ENCODE data around the gene DCHS1. TPM values are rescaled to one million over a fixed set of nuclear protein-coding genes. Genes with fewer than 3 reads are reported as not detected.

The DCHS1 gene
- polyA plus RNA-seq, 2 donors: 1.7 to 2.0 TPM

DNA sequence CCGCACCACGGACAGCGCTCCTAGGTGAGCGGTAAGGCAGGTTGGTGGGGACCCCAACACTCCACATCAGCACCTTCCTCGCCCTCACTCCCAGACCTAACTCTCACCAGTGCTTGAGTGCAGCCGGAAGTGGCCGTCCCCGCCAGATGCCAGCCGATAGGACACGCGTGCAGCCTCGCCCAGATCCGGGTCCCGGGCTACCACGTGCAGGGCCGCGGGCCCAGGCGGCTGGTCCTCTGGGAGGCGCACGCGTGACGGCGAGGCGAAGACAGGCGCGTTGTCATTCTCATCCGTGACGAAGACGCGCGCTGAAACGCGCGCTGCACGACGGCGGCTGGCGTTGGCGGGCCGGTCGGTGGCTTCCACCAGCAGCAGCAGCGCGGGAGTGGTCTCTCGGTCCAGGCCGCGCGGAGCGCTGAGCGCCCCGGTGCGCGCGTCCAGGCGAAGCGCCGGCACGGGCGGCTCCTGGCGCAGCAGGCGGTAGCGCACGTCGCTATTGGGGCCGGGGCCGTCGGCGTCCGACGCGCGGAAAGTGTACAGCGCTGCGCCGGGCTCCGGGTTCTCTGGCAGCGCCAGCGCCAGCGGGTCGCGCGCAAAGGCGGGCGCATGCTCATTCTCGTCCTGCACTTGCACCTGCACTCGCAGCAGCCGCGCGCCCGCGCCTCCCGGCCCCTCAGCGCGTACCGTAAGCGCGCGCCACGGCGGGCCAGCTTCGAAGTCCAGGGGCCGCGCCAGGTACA is 25.5 kb downstream of the DCHS1 start:
- Histone ChIP-seq H3K4me1 (ENCODE audit: control insufficient read depth in 2 of 2, insufficient read depth in 2 of 2, low read length in 1 of 2) (peaks cover 2 to 7% of the 10 kb centered on the region in 2 donors), H3K27me3 (ENCODE audit: control insufficient read depth in 1 of 2, insufficient read depth in 2 of 2, low read length in 2 of 2) (no peaks in the 10 kb centered on the region), H3K27ac (ENCODE audit: low read depth in 2 of 2, low read length in 1 of 2) (no peak overlapping the region), H3K4me3 (ENCODE audit: low read depth in 1 of 2, low read length in 2 of 2) (peak overlapping the region; percentile 23), H3K36me3 (ENCODE audit: control insufficient read depth in 2 of 2, insufficient read depth in 2 of 2, low read length in 1 of 2) (peaks cover 0 to 11% of the 10 kb centered on the region in 2 donors), H3K9me3 (ENCODE audit: control insufficient read depth in 2 of 2, insufficient read depth in 1 of 2, low read depth in 1 of 2, low read length in 1 of 2) (peaks cover 0 to 6% of the 10 kb centered on the region in 2 donors)
- WGBS, 2 donors: 56 to 63% methylated on average over 90 to 102 of the region's 102 CpGs

DNA sequence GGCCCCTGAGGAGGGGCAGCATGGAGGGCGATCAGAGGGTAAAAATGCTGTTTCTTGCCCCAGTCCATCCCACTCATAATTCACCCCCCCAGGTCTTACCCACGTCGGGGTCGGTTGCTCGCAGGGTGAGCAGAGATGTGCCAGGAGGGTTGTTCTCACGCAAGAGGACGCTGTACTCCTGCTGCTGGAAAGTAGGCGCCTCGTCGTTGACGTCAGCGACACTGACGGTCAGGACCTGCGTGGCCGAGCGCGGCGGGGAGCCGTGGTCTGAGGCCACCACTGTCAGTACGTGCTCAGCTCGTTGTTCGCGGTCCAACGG is 26.1 kb downstream of the DCHS1 start:
- peaks cover 0 to 6% of the 10 kb centered on the region in 2 donors for H3K9me3 ChIP-seq (ENCODE audit: control insufficient read depth in 2 of 2, insufficient read depth in 1 of 2, low read depth in 1 of 2, low read length in 1 of 2)
- H3K27ac ChIP-seq (ENCODE audit: low read depth in 2 of 2, low read length in 1 of 2): no peak overlapping the region
- H3K4me3 ChIP-seq (ENCODE audit: low read depth in 1 of 2, low read length in 2 of 2): no peak overlapping the region
- WGBS, 2 donors: 91 to 93% methylated on average over 24 of the region's 24 CpGs
- H3K27me3 ChIP-seq (ENCODE audit: control insufficient read depth in 1 of 2, insufficient read depth in 2 of 2, low read length in 2 of 2): no peaks in the 10 kb centered on the region
- H3K4me1 ChIP-seq (ENCODE audit: control insufficient read depth in 2 of 2, insufficient read depth in 2 of 2, low read length in 1 of 2): peaks cover 2 to 7% of the 10 kb centered on the region in 2 donors
- H3K36me3 ChIP-seq (ENCODE audit: control insufficient read depth in 2 of 2, insufficient read depth in 2 of 2, low read length in 1 of 2): peaks cover 0 to 14% of the 10 kb centered on the region in 2 donors

DNA sequence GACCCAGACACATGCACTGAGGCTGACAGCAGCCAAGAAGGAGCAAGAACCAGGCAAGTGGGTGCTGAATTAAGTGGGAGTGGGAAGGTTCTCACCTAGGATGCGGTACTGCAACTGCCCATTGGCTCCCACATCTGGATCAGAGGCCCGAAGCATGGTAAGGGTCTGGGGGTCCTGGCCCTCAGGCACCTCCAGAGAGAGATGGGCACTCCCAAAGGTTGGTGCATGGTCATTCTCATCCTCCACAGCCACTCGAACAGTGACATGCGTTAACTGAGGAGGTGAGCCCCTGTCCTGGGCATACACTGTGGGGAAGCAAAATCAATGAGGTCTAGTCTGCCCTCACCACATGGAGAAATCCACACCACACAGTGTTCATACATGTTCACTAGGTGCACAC is 27.1 kb downstream of the DCHS1 start:
- Histone ChIP-seq H3K9me3 (ENCODE audit: control insufficient read depth in 2 of 2, insufficient read depth in 1 of 2, low read depth in 1 of 2, low read length in 1 of 2) (peaks cover 0 to 6% of the 10 kb centered on the region in 2 donors), H3K4me3 (ENCODE audit: low read depth in 1 of 2, low read length in 2 of 2) (no peak overlapping the region), H3K4me1 (ENCODE audit: control insufficient read depth in 2 of 2, insufficient read depth in 2 of 2, low read length in 1 of 2) (peaks cover 2 to 7% of the 10 kb centered on the region in 2 donors), H3K27ac (ENCODE audit: low read depth in 2 of 2, low read length in 1 of 2) (no peak overlapping the region), H3K36me3 (ENCODE audit: control insufficient read depth in 2 of 2, insufficient read depth in 2 of 2, low read length in 1 of 2) (peaks cover 0 to 14% of the 10 kb centered on the region in 2 donors), H3K27me3 (ENCODE audit: control insufficient read depth in 1 of 2, insufficient read depth in 2 of 2, low read length in 2 of 2) (no peaks in the 10 kb centered on the region)
- 95 to 97% methylated on average over 4 of the region's 4 CpGs for WGBS, 2 donors

DNA sequence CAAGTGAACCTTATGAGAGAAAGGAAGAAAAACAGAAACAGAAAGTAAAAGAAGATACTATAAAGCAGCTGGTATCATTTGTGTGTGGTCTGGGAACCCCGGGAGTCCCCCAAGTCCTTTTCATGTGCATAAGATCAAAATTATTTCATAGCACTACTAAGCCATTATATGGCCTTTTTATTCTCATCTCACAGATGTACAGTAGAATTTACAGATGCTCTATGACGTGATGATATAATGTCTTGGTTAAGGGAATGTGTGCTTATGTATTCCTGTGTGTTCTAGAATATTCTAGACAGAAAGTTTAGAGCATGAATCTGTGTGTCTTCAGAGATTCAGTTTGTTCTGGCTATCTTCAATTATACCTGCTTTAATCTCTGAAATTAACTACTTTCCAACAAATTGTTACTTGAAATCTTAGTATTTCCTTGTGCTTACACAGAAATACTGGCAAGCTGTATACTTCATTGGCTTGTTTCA is 27.8 kb downstream of the DCHS1 start:
- no peak overlapping the region for H3K27ac ChIP-seq (ENCODE audit: low read depth in 2 of 2, low read length in 1 of 2)
- H3K27me3 ChIP-seq (ENCODE audit: control insufficient read depth in 1 of 2, insufficient read depth in 2 of 2, low read length in 2 of 2): no peaks in the 10 kb centered on the region
- peaks cover 0 to 6% of the 10 kb centered on the region in 2 donors for H3K9me3 ChIP-seq (ENCODE audit: control insufficient read depth in 2 of 2, insufficient read depth in 1 of 2, low read depth in 1 of 2, low read length in 1 of 2)
- H3K36me3 ChIP-seq (ENCODE audit: control insufficient read depth in 2 of 2, insufficient read depth in 2 of 2, low read length in 1 of 2): peaks cover 0 to 14% of the 10 kb centered on the region in 2 donors
- H3K4me3 ChIP-seq (ENCODE audit: low read depth in 1 of 2, low read length in 2 of 2): no peak overlapping the region
- WGBS, 2 donors: 57 to 62% methylated on average over 2 of the region's 2 CpGs
- H3K4me1 ChIP-seq (ENCODE audit: control insufficient read depth in 2 of 2, insufficient read depth in 2 of 2, low read length in 1 of 2): peaks cover 2 to 7% of the 10 kb centered on the region in 2 donors

DNA sequence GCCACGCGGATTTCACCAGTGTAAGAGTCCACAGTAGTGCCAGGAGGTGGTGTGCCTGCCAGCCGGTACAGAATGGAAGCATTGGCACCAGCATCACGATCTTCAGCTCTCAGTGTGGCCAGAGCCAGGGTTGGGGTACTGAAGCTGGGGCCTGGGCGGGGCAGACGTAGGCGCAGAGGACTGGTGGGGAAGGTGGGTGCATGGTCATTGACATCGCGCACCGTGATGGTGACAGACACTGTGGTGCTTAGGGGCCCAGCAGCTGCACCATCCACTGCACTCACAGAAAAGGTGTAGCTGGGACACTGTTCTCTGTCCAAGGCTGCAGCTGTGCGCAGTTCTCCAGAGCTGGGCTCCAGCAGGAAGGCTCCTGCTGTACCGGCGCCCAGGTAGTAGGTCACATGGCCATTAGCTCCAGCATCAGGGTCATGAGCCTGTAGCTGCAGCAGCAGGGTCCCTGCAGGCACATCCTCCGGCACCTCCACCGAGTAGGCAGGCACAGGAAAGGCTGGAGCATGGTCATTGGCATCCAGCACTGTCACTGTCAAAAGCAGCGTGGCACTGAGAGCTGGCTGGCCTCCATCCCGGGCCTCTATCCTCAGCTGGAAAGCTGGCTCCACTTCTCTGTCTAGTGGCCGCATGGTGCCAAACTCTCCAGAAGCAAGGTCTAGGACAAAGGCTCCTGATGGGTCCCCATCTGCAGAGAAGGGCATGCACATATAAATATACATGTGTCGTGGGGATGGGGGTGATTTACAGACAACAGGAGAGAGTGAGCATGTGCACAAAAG is 28.4 kb downstream of the DCHS1 start:
- Histone ChIP-seq H3K9me3 (ENCODE audit: control insufficient read depth in 2 of 2, insufficient read depth in 1 of 2, low read depth in 1 of 2, low read length in 1 of 2) (peaks cover 0 to 6% of the 10 kb centered on the region in 2 donors), H3K4me3 (ENCODE audit: low read depth in 1 of 2, low read length in 2 of 2) (no peak overlapping the region), H3K36me3 (ENCODE audit: control insufficient read depth in 2 of 2, insufficient read depth in 2 of 2, low read length in 1 of 2) (peaks cover 0 to 14% of the 10 kb centered on the region in 2 donors), H3K4me1 (ENCODE audit: control insufficient read depth in 2 of 2, insufficient read depth in 2 of 2, low read length in 1 of 2) (peaks cover 2 to 7% of the 10 kb centered on the region in 2 donors), H3K27ac (ENCODE audit: low read depth in 2 of 2, low read length in 1 of 2) (no peak overlapping the region), H3K27me3 (ENCODE audit: control insufficient read depth in 1 of 2, insufficient read depth in 2 of 2, low read length in 2 of 2) (no peaks in the 10 kb centered on the region)
- 88% methylated on average over 19 of the region's 19 CpGs for WGBS, 2 donors

DNA sequence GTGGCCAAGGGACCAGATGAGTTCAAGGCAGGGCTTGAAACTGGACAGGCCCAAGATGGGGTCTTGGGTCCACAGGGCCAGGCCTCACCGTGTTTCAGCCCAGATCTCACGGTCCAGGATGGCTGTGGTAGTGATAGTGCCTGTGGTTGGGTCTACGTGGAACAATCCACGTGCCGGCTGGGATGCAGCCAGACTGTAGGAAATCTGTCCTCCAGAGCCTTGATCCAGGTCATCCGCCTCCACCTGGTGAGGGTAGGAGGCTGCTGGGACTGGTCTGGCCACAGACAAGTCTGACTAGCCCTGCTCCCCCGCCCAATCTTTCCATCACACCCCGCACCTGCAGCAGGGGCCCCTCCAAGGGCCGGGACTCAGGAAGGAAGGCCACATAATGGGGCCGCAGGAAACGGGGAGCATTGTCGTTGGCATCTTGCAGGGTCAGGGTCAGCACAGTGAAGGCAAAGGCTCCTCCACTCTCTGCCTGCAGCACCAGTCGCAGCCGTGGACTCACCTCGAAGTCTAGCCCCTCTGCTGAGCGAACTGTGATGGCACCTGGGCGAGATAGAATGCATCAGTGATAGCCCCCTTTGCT is 29.7 kb downstream of the DCHS1 start:
- no peak overlapping the region for H3K27ac ChIP-seq (ENCODE audit: low read depth in 2 of 2, low read length in 1 of 2)
- peaks cover 2 to 7% of the 10 kb centered on the region in 2 donors for H3K4me1 ChIP-seq (ENCODE audit: control insufficient read depth in 2 of 2, insufficient read depth in 2 of 2, low read length in 1 of 2)
- H3K9me3 ChIP-seq (ENCODE audit: control insufficient read depth in 2 of 2, insufficient read depth in 1 of 2, low read depth in 1 of 2, low read length in 1 of 2): peaks cover 0 to 6% of the 10 kb centered on the region in 2 donors
- 88 to 93% methylated on average over 17 of the region's 17 CpGs for WGBS, 2 donors
- H3K27me3 ChIP-seq (ENCODE audit: control insufficient read depth in 1 of 2, insufficient read depth in 2 of 2, low read length in 2 of 2): no peaks in the 10 kb centered on the region
- peaks cover 0 to 14% of the 10 kb centered on the region in 2 donors for H3K36me3 ChIP-seq (ENCODE audit: control insufficient read depth in 2 of 2, insufficient read depth in 2 of 2, low read length in 1 of 2)
- H3K4me3 ChIP-seq (ENCODE audit: low read depth in 1 of 2, low read length in 2 of 2): no peak overlapping the region

DNA sequence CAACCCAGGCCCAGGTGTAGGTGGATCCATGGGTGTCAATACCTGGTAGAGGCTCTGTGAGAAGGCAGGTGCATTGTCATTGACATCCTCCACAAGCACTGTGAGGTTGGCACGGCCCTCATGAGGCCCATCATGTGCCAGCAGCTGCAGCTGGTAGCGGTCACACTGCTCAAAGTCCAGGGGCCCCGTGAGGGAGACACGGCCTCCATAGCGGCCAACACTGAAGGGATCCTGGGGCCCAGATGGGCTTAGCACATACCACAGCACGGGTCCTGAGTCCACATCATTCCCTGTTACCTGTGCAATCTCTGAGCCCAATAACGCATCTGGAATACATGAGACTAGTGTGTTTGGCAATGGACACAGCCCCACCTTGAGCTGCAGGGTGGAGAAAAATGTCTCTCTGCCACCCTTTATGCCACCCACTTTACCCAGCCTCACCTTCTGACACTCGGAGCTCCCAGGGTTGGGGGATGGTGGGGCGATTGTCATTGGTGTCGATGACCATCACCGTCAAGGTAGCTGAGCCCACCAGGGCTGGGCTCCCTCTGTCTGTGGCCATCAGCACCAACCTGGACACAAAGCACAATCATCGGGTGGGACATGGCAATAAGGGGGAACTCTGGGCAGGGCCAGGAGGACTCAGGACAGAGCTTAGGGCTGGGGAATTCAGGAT is 30.3 kb downstream of the DCHS1 start:
- H3K36me3 ChIP-seq (ENCODE audit: control insufficient read depth in 2 of 2, insufficient read depth in 2 of 2, low read length in 1 of 2): peaks cover 0 to 14% of the 10 kb centered on the region in 2 donors
- H3K27ac ChIP-seq (ENCODE audit: low read depth in 2 of 2, low read length in 1 of 2): no peak overlapping the region
- no peaks in the 10 kb centered on the region for H3K27me3 ChIP-seq (ENCODE audit: control insufficient read depth in 1 of 2, insufficient read depth in 2 of 2, low read length in 2 of 2)
- WGBS, 2 donors: 71 to 90% methylated on average over 12 of the region's 12 CpGs
- H3K4me3 ChIP-seq (ENCODE audit: low read depth in 1 of 2, low read length in 2 of 2): no peak overlapping the region
- H3K9me3 ChIP-seq (ENCODE audit: control insufficient read depth in 2 of 2, insufficient read depth in 1 of 2, low read depth in 1 of 2, low read length in 1 of 2): peaks cover 0 to 6% of the 10 kb centered on the region in 2 donors
- peaks cover 0 to 7% of the 10 kb centered on the region in 2 donors for H3K4me1 ChIP-seq (ENCODE audit: control insufficient read depth in 2 of 2, insufficient read depth in 2 of 2, low read length in 1 of 2)

DNA sequence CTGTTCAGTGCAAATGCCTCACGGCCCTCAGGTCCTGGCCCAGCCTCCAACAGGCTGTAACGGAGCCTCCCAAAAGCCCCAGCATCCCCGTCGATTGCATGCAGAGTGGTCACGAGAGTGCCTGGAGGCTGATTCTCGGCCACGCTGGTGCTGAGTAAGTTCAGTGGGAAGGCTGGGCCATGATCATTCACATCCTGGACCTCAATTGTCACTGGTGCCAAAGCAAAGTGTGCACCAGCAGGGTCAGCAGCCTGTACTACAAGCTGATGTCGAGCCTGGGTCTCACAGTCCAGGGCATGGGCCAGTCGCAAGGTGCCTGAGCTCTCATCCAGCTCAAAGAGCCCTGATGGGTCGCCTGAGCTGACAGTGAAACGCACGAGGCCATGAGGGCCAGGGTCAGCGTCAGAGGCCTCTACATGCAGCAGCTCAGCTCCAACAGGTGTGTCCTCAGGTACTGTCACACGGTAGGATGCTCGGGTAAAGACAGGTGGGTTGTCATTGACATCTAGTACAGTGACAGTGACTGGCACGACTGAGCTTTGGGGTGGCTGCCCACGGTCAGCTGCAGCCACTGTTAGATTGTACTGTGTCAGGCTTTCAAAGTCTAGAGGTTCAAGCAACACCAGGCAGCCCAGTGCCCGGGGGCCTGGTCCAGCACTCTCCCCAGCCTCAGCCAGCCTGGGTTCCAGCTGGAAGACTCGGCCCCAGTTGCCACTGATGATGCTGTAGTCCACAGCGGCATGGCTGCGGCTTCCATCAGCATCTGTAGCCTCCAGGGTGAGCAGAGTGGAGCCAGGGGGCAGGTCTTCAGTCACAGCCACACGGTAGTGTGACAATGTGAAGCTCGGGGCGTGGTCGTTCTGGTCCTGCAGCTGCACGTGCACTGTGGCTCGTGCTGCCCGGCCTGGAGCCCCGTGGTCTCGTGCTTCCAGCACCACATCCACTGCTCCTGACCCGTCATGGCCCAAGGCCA is 31.9 kb downstream of the DCHS1 start:
- Histone ChIP-seq H3K27ac (ENCODE audit: low read depth in 2 of 2, low read length in 1 of 2) (no peak overlapping the region), H3K9me3 (ENCODE audit: control insufficient read depth in 2 of 2, insufficient read depth in 1 of 2, low read depth in 1 of 2, low read length in 1 of 2) (no peaks in the 10 kb centered on the region), H3K4me3 (ENCODE audit: low read depth in 1 of 2, low read length in 2 of 2) (no peak overlapping the region), H3K36me3 (ENCODE audit: control insufficient read depth in 2 of 2, insufficient read depth in 2 of 2, low read length in 1 of 2) (peaks cover 0 to 10% of the 10 kb centered on the region in 2 donors), H3K4me1 (ENCODE audit: control insufficient read depth in 2 of 2, insufficient read depth in 2 of 2, low read length in 1 of 2) (peaks cover 1 to 2% of the 10 kb centered on the region in 2 donors), H3K27me3 (ENCODE audit: control insufficient read depth in 1 of 2, insufficient read depth in 2 of 2, low read length in 2 of 2) (no peaks in the 10 kb centered on the region)
- WGBS, 2 donors: 83 to 87% methylated on average over 31 of the region's 31 CpGs
